HG02884 (cell line): ENCODE data around the gene PHACTR2.
A peak's percentile ranks its signal among the peaks of the same experiment; 100 is the strongest.
"Not testable (repeated sequence)": the region's sequence is repeated elsewhere in the genome, so short reads cannot be mapped to it uniquely, and the experiment has no call there.

Source experiments
- ATAC-seq: cut with Tn5 transposase; IDR thresholded peaks from one replicate; pipeline ENCODE4 v1.9.1; 2021; ENCODE audit warnings: mild to moderate bottlenecking, moderate library complexity; ENCODE audit not compliant: unreplicated experiment

PHACTR2 gene

GRCh38 chr6:143845033-143845432, 167.3 kb downstream of the PHACTR2 start:
- ATAC-seq: no peak

- not testable (repeated sequence) for ATAC-seq
Measured at GRCh38 chr6:143851706-143852105, 173.9 kb downstream of the PHACTR2 start.

- not testable (repeated sequence) for ATAC-seq
Measured at GRCh38 chr6:143855057-143855456, 177.3 kb downstream of the PHACTR2 start.

GRCh38 chr6:143856762-143857161, 179.0 kb downstream of the PHACTR2 start:
- not testable (repeated sequence) for ATAC-seq

- no peak for ATAC-seq
Measured at GRCh38 chr6:143857651-143858050, 179.9 kb downstream of the PHACTR2 start.

GRCh38 chr6:143859891-143860660, 182.3 kb downstream of the PHACTR2 start:
- ATAC-seq: no peak

- ATAC-seq: no peak
Measured at GRCh38 chr6:143863771-143864170, 186.0 kb downstream of the PHACTR2 start.

- ATAC-seq: no peak
Measured at GRCh38 chr6:143864234-143864633, 186.5 kb downstream of the PHACTR2 start, which contains the start of gene ZC2HC1B. ZC2HC1B (plus strand) TSS chr6:143864474; CDS start chr6:143864540, 66 bp downstream.

GRCh38 chr6:143867236-143867635, 189.5 kb downstream of the PHACTR2 start:
- ATAC-seq: no peak

GRCh38 chr6:143868808-143869207, 191.0 kb downstream of the PHACTR2 start:
- not testable (repeated sequence) for ATAC-seq

GRCh38 chr6:143871202-143871730, 193.5 kb downstream of the PHACTR2 start:
- not testable (repeated sequence) for ATAC-seq

GRCh38 chr6:143872201-143872600, 194.4 kb downstream of the PHACTR2 start:
- peak; percentile 100 for ATAC-seq

GRCh38 chr6:143873600-143873999, 195.8 kb downstream of the PHACTR2 start:
- ATAC-seq: not testable (repeated sequence)

- not testable (repeated sequence) for ATAC-seq
Measured at GRCh38 chr6:143874503-143874902, 196.7 kb downstream of the PHACTR2 start.

GRCh38 chr6:143877584-143878271, 200.0 kb downstream of the PHACTR2 start:
- no peak for ATAC-seq

GRCh38 chr6:143878272-143878760, 200.6 kb downstream of the PHACTR2 start:
- ATAC-seq: no peak

GRCh38 chr6:143880412-143880811, 202.6 kb downstream of the PHACTR2 start:
- ATAC-seq: no peak
